Measurements from ENCODE around the gene TIGD1.

The TIGD1 gene

DNA sequence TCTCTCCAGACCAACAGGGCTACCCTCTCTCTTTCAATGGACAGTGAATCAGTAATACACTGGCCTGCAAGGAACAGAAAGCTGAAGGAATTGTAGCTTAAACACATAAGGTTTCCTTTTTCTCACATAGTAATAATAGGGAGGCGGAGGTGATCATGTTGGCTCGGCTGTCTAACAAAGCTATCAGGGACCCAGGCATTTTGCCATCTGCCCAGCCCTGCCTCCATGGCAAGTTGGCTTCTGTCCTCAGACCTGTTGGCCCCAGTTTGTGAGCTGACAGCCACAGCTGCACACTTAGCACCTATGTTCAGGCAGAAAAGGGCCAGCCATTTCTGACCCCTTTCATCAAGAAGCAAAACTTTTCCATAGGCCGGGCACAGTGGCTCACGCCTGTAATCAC is 12.9 kb downstream of the TIGD1 start:
- H3K9ac ChIP-seq (ENCODE audit: low read length), result no peak overlapping the region
- TF ChIP-seq EZH2phosphoT487 (IDR thresholded peaks at IDR 0.05; ENCODE audit: low read depth) (no peak), CTCF (IDR thresholded peaks at IDR 0.05; ENCODE audit: low read depth, low read length) (no peak)
- H2AFZ ChIP-seq (ENCODE audit: low read depth, low read length), result no peak overlapping the region
- no peaks in the 10 kb centered on the region for H3K4me1 ChIP-seq (ENCODE audit: low read length)
- no peak overlapping the region for H3K4me2 ChIP-seq (ENCODE audit: low read length)
- no peaks in the 10 kb centered on the region for H3K79me2 ChIP-seq (ENCODE audit: low read length)
- H3K27ac ChIP-seq (ENCODE audit: low read length), result no peak overlapping the region
- H3K27me3 ChIP-seq (ENCODE audit: low read depth, low read length), result no peaks in the 10 kb centered on the region
- H4K20me1 ChIP-seq (ENCODE audit: insufficient read depth, low read length), result no peaks in the 10 kb centered on the region
- H3K4me3 ChIP-seq (ENCODE audit: low read length), result no peak overlapping the region
- H3K36me3 ChIP-seq (replicated peaks; ENCODE audit: low read depth, low read length), result no peaks in the 10 kb centered on the region
- no peaks in the 10 kb centered on the region for H3K9me3 ChIP-seq (ENCODE audit: insufficient read depth, low read length)

GRCh38 chr2:232537079-232537478 is 13.3 kb downstream of the TIGD1 start:
- H2AFZ ChIP-seq (ENCODE audit: low read depth, low read length), result no peak overlapping the region
- no peaks in the 10 kb centered on the region for H3K9me3 ChIP-seq (ENCODE audit: insufficient read depth, low read length)
- H3K79me2 ChIP-seq (ENCODE audit: low read length), result no peaks in the 10 kb centered on the region
- no peak overlapping the region for H3K4me3 ChIP-seq (ENCODE audit: low read length)
- H3K27ac ChIP-seq (ENCODE audit: low read length), result no peak overlapping the region
- no peaks in the 10 kb centered on the region for H3K4me1 ChIP-seq (ENCODE audit: low read length)
- no peak overlapping the region for H3K9ac ChIP-seq (ENCODE audit: low read length)
- TF ChIP-seq CTCF (IDR thresholded peaks at IDR 0.05; ENCODE audit: low read depth, low read length) (peak; percentile 35), EZH2phosphoT487 (IDR thresholded peaks at IDR 0.05; ENCODE audit: low read depth) (no peak)
- H4K20me1 ChIP-seq (ENCODE audit: insufficient read depth, low read length), result no peaks in the 10 kb centered on the region
- H3K27me3 ChIP-seq (ENCODE audit: low read depth, low read length), result no peaks in the 10 kb centered on the region
- no peak overlapping the region for H3K4me2 ChIP-seq (ENCODE audit: low read length)
- no peaks in the 10 kb centered on the region for H3K36me3 ChIP-seq (replicated peaks; ENCODE audit: low read depth, low read length)

GRCh38 chr2:232535761-232536530 is 14.4 kb downstream of the TIGD1 start:
- Histone ChIP-seq H2AFZ (ENCODE audit: low read depth, low read length) (no peak overlapping the region), H4K20me1 (ENCODE audit: insufficient read depth, low read length) (no peaks in the 10 kb centered on the region), H3K4me3 (ENCODE audit: low read length) (no peak overlapping the region), H3K27ac (ENCODE audit: low read length) (no peak overlapping the region), H3K4me1 (ENCODE audit: low read length) (no peaks in the 10 kb centered on the region), H3K79me2 (ENCODE audit: low read length) (no peaks in the 10 kb centered on the region), H3K27me3 (ENCODE audit: low read depth, low read length) (no peaks in the 10 kb centered on the region), H3K36me3 (replicated peaks; ENCODE audit: low read depth, low read length) (no peaks in the 10 kb centered on the region), H3K4me2 (ENCODE audit: low read length) (no peak overlapping the region), H3K9ac (ENCODE audit: low read length) (no peak overlapping the region), H3K9me3 (ENCODE audit: insufficient read depth, low read length) (no peaks in the 10 kb centered on the region)
- TF ChIP-seq CTCF (IDR thresholded peaks at IDR 0.05; ENCODE audit: low read depth, low read length) (no peak), EZH2phosphoT487 (IDR thresholded peaks at IDR 0.05; ENCODE audit: low read depth) (no peak)

DNA sequence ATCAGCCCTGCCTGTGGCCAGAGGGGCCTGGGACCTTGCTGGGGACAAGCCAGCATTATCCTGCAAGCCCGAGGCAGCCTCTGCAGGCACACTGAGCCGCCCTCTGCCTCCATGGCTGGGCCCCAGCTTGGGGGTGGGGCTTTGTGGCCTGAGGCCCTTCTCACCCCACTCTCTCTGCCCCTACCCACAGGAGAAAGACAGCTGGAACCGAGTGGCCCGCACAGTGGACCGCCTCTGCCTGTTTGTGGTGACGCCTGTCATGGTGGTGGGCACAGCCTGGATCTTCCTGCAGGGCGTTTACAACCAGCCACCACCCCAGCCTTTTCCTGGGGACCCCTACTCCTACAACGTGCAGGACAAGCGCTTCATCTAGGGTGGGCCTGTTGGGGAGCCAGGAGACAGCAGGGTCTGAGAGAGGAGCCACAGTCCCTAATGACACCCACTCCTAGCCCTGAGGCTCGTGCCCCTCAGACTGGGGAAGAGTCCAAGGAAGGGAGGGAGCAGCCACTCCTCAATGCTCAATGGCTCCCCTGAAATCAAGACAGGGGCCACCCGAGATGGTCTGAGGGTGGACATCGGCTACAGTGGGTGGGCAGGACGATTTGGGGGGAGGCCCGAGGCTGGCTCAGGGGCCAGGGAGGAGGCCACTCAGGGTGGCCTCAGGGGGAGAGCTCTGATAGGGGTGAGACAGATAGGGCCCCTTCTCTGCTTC is 15.3 kb downstream of the TIGD1 start:
- H4K20me1 ChIP-seq (ENCODE audit: insufficient read depth, low read length), result no peaks in the 10 kb centered on the region
- no peak overlapping the region for H3K4me2 ChIP-seq (ENCODE audit: low read length)
- no peaks in the 10 kb centered on the region for H3K9me3 ChIP-seq (ENCODE audit: insufficient read depth, low read length)
- no peak overlapping the region for H3K9ac ChIP-seq (ENCODE audit: low read length)
- H2AFZ ChIP-seq (ENCODE audit: low read depth, low read length), result no peak overlapping the region
- H3K79me2 ChIP-seq (ENCODE audit: low read length), result no peaks in the 10 kb centered on the region
- TF ChIP-seq CTCF (IDR thresholded peaks at IDR 0.05; ENCODE audit: low read depth, low read length), result no peak
- H3K4me3 ChIP-seq (ENCODE audit: low read length), result no peak overlapping the region
- no peak overlapping the region for H3K27ac ChIP-seq (ENCODE audit: low read length)
- no peaks in the 10 kb centered on the region for H3K27me3 ChIP-seq (ENCODE audit: low read depth, low read length)
- H3K36me3 ChIP-seq (replicated peaks; ENCODE audit: low read depth, low read length), result no peaks in the 10 kb centered on the region
- H3K4me1 ChIP-seq (ENCODE audit: low read length), result no peaks in the 10 kb centered on the region
